K562 (cell line): ENCODE measurements around the gene COL20A1. TPM values are rescaled to one million over a fixed set of nuclear protein-coding genes. Genes with fewer than 3 reads are reported as not detected.

Source experiments
- ATAC-seq: fragments of 200-7000 bp; cut with Tn5 transposase; 3 replicates; pipeline ENCODE4 v1.9.1; 2020; ENCODE audit warnings: moderate library complexity
- BruUV-seq: library from RNA; stranded (reverse); fragments of 400-500 nt; replicated peaks from 2 replicates; lab custom pipeline; 2021; lab: Mats Ljungman, UMichigan
- CTCF ChIA-PET: fragments of 300-600 bp; formaldehyde crosslinking; extraction: SDS; loops from one replicate; lab custom pipeline; 2021; ENCODE audit warnings: low intra/inter-chr PET ratio; lab: Yijun Ruan, JAX
- POLR2A ChIA-PET: fragments of 300-600, 350-650 bp; sonication (Branson Sonifier 250); formaldehyde crosslinking; extraction: SDS; loops from one replicate; lab custom pipeline; 2021; ENCODE audit warnings: antibody characterized with exemption, inconsistent platforms; lab: Yijun Ruan, JAX
- DNase-seq, 4 experiments: peaks; one replicate each; pipeline versions ENCODE4 v3.0.0 to v3.0.0-alpha.2; 2011 to 2018; ENCODE audit warnings: low spot score in 3 of 4, mixed read lengths in 3 of 4; ENCODE audit errors: extremely low read depth in 1 of 4
- FAIRE-seq: peaks from 2 replicates; lab custom pipeline; 2011; peaks lifted over from hg19 to GRCh38; lab: Jason Lieb, UNC
- H2AFZ ChIP-seq: 2 replicates; pipeline ENCODE4 v1.6.0; 2011; ENCODE audit warnings: low read depth, low read length, control low read depth, inconsistent platforms
- H3K27ac ChIP-seq: fragments of 200-600 bp; 3 replicates; pipeline ENCODE4 v1.8.0; 2011; ENCODE audit warnings: low read depth, mild to moderate bottlenecking, control low read depth, inconsistent platforms, low read length, moderate library complexity, mixed read lengths; ENCODE audit errors: extremely low read depth
- H3K27me3 ChIP-seq, 2 experiments: fragments of 300-600 bp in 1 of 2; 2 replicates in 1 of 2; 3 replicates in 1 of 2; pipeline versions ENCODE4 v1.6.0 to v1.8.0; 2011; ENCODE audit warnings: inconsistent platforms in 2 of 2, low read length in 2 of 2, mild to moderate bottlenecking in 1 of 2, mixed read lengths in 1 of 2, moderate library complexity in 1 of 2; ENCODE audit not compliant: control insufficient read depth in 2 of 2, insufficient read depth in 2 of 2
- H3K36me3 ChIP-seq: fragments of 300-600 bp; 3 replicates; pipeline ENCODE4 v1.8.0; 2011; ENCODE audit warnings: mild to moderate bottlenecking, low read length, inconsistent platforms; ENCODE audit not compliant: control insufficient read depth, insufficient read depth
- H3K4me1 ChIP-seq, 2 experiments: fragments of 200-600 bp in 1 of 2; replicated peaks in 1 of 2; 2 replicates in 1 of 2; 3 replicates in 1 of 2; pipeline versions ENCODE4 v1.5.1 to v1.8.0; 2011; ENCODE audit warnings: inconsistent platforms in 2 of 2, low read length in 2 of 2, mild to moderate bottlenecking in 1 of 2, mixed read lengths in 1 of 2, moderate library complexity in 1 of 2; ENCODE audit not compliant: control insufficient read depth in 2 of 2, insufficient read depth in 2 of 2
- H3K4me2 ChIP-seq: 2 replicates; pipeline ENCODE4 v1.6.1; 2011; ENCODE audit warnings: low read length, control low read depth, inconsistent platforms, mixed read lengths; ENCODE audit not compliant: insufficient read depth
- H3K4me3 ChIP-seq: fragments of 200-600 bp; sonication (generic), shearing (Covaris generic); 2 replicates; pipeline ENCODE4 v1.5.1; 2016; ENCODE audit warnings: control low read depth, inconsistent platforms
- H3K79me2 ChIP-seq: fragments of 200-600 bp; 3 replicates; pipeline ENCODE4 v1.8.0; 2011; ENCODE audit warnings: low read length, inconsistent platforms; ENCODE audit not compliant: control insufficient read depth, insufficient read depth
- H3K9ac ChIP-seq, 2 experiments: 2 replicates each; pipeline versions ENCODE4 v1.6.0 to v1.6.1; 2011; ENCODE audit warnings: low read depth in 2 of 2, low read length in 2 of 2, control low read depth in 1 of 2, inconsistent platforms in 1 of 2, mild to moderate bottlenecking in 1 of 2, mixed read lengths in 1 of 2; ENCODE audit not compliant: insufficient read depth in 1 of 2
- H3K9me1 ChIP-seq: one replicate; pipeline ENCODE4 v1.6.0; 2011; ENCODE audit warnings: inconsistent platforms, mild to moderate bottlenecking, low read length, moderate library complexity; ENCODE audit not compliant: control insufficient read depth, insufficient read depth
- H3K9me3 ChIP-seq: replicated peaks from 2 replicates; pipeline ENCODE4 v1.5.1; 2011; ENCODE audit warnings: low read depth, low read length, inconsistent platforms; ENCODE audit not compliant: control insufficient read depth, insufficient read depth
- H4K20me1 ChIP-seq: replicated peaks from 2 replicates; pipeline ENCODE4 v1.6.1; 2011; ENCODE audit warnings: low read length, inconsistent platforms, mixed read lengths; ENCODE audit not compliant: control insufficient read depth, insufficient read depth
- CBX2 ChIP-seq: fragments of 200-600 bp; sonication (generic); IDR thresholded peaks from one replicate; pipeline ENCODE4 v1.6.1; 2012; ENCODE audit warnings: mild to moderate bottlenecking, low read length, inconsistent platforms; ENCODE audit not compliant: insufficient read depth, poor library complexity, severe bottlenecking
- CC2D1A ChIP-seq: fragments of 450-650 bp; IDR thresholded peaks from 2 replicates; pipeline ENCODE4 v1.6.1; 2017; ENCODE audit warnings: mild to moderate bottlenecking
- CHCHD3 ChIP-seq: fragments of 250-450 bp; sonication (Bioruptor Pico); IDR thresholded peaks from 2 replicates; pipeline ENCODE4 v2.1.2; 2022; ENCODE audit warnings: mild to moderate bottlenecking
- CREB5 ChIP-seq: fragments of 250-450 bp; sonication (Bioruptor Pico); IDR thresholded peaks from 2 replicates; pipeline ENCODE4 v1.5.0; 2020; ENCODE audit warnings: mild to moderate bottlenecking
- DACH1 ChIP-seq: fragments of 450-650 bp; IDR thresholded peaks from 2 replicates; pipeline ENCODE4 v1.6.1; 2018; ENCODE audit not compliant: partially characterized antibody
- DIDO1 ChIP-seq: fragments of 450-650 bp; IDR thresholded peaks from 2 replicates; pipeline ENCODE4 v1.6.1; 2016; ENCODE audit warnings: low read depth, missing biosample characterization, missing genetic modification characterization
- EGR1 ChIP-seq: fragments of 450-650 bp; conservative IDR thresholded peaks from 2 replicates; pipeline ENCODE4 v1.6.1; 2017; ENCODE audit warnings: mild to moderate bottlenecking
- EP300 ChIP-seq: IDR thresholded peaks from 2 replicates; pipeline ENCODE4 v1.6.1; 2012; ENCODE audit warnings: low read length, improper control_type of control experiment
- MCM2 ChIP-seq: fragments of 450-650 bp; IDR thresholded peaks from 2 replicates; pipeline ENCODE4 v1.6.1; 2017; ENCODE audit warnings: low read depth, mild to moderate bottlenecking
- NR2F6 ChIP-seq: fragments of 450-650 bp; formaldehyde crosslinking; IDR thresholded peaks from 2 replicates; pipeline ENCODE4 v1.4.0; 2020; ENCODE audit warnings: mild to moderate bottlenecking
- THAP12 ChIP-seq: fragments of 250-450 bp; sonication (Bioruptor Pico); IDR thresholded peaks from 2 replicates; pipeline ENCODE4 v1.9.0; 2021; ENCODE audit warnings: mild to moderate bottlenecking, inconsistent platforms
- ZEB2 ChIP-seq: fragments of 450-650 bp; IDR thresholded peaks from 2 replicates; pipeline ENCODE4 v1.6.1; 2016
- ZNF124 ChIP-seq: sonication (generic); formaldehyde crosslinking; IDR thresholded peaks from 2 replicates; pipeline ENCODE4 v1.8.1; 2022; ENCODE audit warnings: missing genetic modification reagents
- ZNF347 ChIP-seq: fragments of 450-650 bp; formaldehyde crosslinking; IDR thresholded peaks from 2 replicates; pipeline ENCODE4 v1.4.0; 2020; ENCODE audit warnings: low read depth, mild to moderate bottlenecking, moderate library complexity
- WGBS: fragments of 100-300 bp; shearing (Covaris generic); methylation state at CpG from one replicate; pipeline ENCODE4 v1.1.6; 2016; ENCODE audit warnings: low coverage, mixed read lengths; ENCODE audit not compliant: insufficient coverage; ENCODE audit errors: missing lambda C conversion rate; 5-methylcytosine and 5-hydroxymethylcytosine counted together
- in situ Hi-C: fragments of 300-500 bp; cut with MboI; formaldehyde crosslinking; loops from 4 replicates; pipeline ENCODE4 v1.15.0; 2018; ENCODE audit warnings: inconsistent platforms, mixed read lengths
- intact Hi-C: fragments of 100-400 bp; cut with micrococcal nuclease; formaldehyde crosslinking; loops from 2 replicates; pipeline ENCODE4 v1.14.2; 2022
- polyA plus RNA-seq, 8 experiments: library from polyadenylated mRNA; depleted of rRNA in 4 of 8; stranded (reverse) in 5 of 8; unstranded in 3 of 8; fragments of >200 nt; fragmentation: Nextera tagmentation in 2 of 8; fragmentation: Illumina TruSeq in 1 of 8; extraction: Ambion mirVana in 2 of 8; extraction: Trizol in 1 of 8; gene quantifications; 2 replicates each; pipeline versions ENCODE4 v1.2.1 to v1.2.3, GENCODE V29; 2011 to 2014; ENCODE audit warnings: inconsistent platforms in 1 of 8, missing spikeins in 1 of 8
- total RNA-seq, 7 experiments: library from RNA; depleted of rRNA in 6 of 7; stranded (reverse); fragments of >200 nt in 6 of 7; fragmentation: Illumina TruSeq in 2 of 7; extraction: Trizol in 2 of 7; gene quantifications; 2 replicates each; pipeline versions ENCODE4 v1.2.1 to v1.2.3, GENCODE V29; 2011 to 2021; ENCODE audit warnings: low replicate concordance in 1 of 7

COL20A1 gene
- total and polyA plus RNA-seq, 9 of the 15 experiments (the other 6 are each of a cell fraction or from before 2014, with no cell fraction given) = not detected

GRCh38 chr20:63282946-63283345, 10.0 kb upstream of the COL20A1 start:
- Histone ChIP-seq H3K27ac (no peak overlapping the region), H2AFZ (no peak overlapping the region), H3K9me3 (no peaks in the 10 kb centered on the region), H3K9ac (peak overlapping the region in 1 of 2 experiments; percentile 26; a peak in 1 of 4 replicates), H3K9me1 (peaks cover 1% of the 10 kb centered on the region), H3K79me2 (no peaks in the 10 kb centered on the region), H4K20me1 (no peaks in the 10 kb centered on the region; the same call in 1 of the 2 replicates), H3K4me1 (peaks cover 0 to 29% of the 10 kb centered on the region in 2 experiments; a peak in 2 of 5 replicates), H3K27me3 (no peaks in the 10 kb centered on the region), H3K36me3 (peaks cover 76% of the 10 kb centered on the region; the same call in 2 of the 3 replicates), H3K4me2 (no peak overlapping the region), H3K4me3 (no peak overlapping the region)
- no peak for ATAC-seq
- no peak for FAIRE-seq
- TF ChIP-seq CBX2 = no peak
- TF ChIP-seq EP300 = no peak
- no peak for TF ChIP-seq EGR1
- TF ChIP-seq CC2D1A = no peak
- TF ChIP-seq MCM2 = no peak
- no peak for TF ChIP-seq DIDO1
- no peak for TF ChIP-seq NR2F6 (CRISPR knock-in tag)
- TF ChIP-seq ZEB2 = no peak
- no peak for TF ChIP-seq DACH1
- TF ChIP-seq CREB5 (CRISPR knock-in tag) = no peak
- TF ChIP-seq THAP12 = no peak
- no peak for TF ChIP-seq CHCHD3 (CRISPR knock-in tag)
- no peak for TF ChIP-seq ZNF347
- no peak for TF ChIP-seq ZNF124 (CRISPR knock-in tag)
- ChIA-PET CTCF (no interaction called here), POLR2A (interaction anchor here (1.0 to 5.2 kb wide), 4 partner anchors 10 to 400 kb away, joined by 3 to 28 read pairs (median 15); partner anchors contain the start of genes ARFGAP1 and COL20A1)
- intact Hi-C loops (no loop called here), in situ Hi-C loops (no loop called here)
- WGBS = 91% methylated on average over 16 of the region's 17 CpGs
- no peak for DNase-seq
- no TSS peak for BruUV-seq
